GM19023 (cell line): Measurements from ENCODE around the gene ZNF219.

Experiments used
- ATAC-seq: cut with Tn5 transposase; IDR thresholded peaks from one replicate; pipeline ENCODE4 v1.9.1; 2021; ENCODE audit warnings: mild to moderate bottlenecking, moderate library complexity; ENCODE audit not compliant: unreplicated experiment

The ZNF219 gene

GRCh38 chr14:21069388-21070082 is 28.9 kb downstream of the ZNF219 start:
- ATAC-seq = no peak

GRCh38 chr14:21068521-21069387 is 29.7 kb downstream of the ZNF219 start:
- ATAC-seq = no peak

- ATAC-seq = no peak
Observed at GRCh38 chr14:21066882-21067502, 31.5 kb downstream of the ZNF219 start.

GRCh38 chr14:21063479-21063878 is 35.0 kb downstream of the ZNF219 start:
- ATAC-seq = no peak

- ATAC-seq = no peak
Observed at GRCh38 chr14:21061347-21061668, 37.1 kb downstream of the ZNF219 start.

- no peak for ATAC-seq
Observed at GRCh38 chr14:21060614-21061346, 37.7 kb downstream of the ZNF219 start.

- no peak for ATAC-seq
Observed at GRCh38 chr14:21059842-21060613, 38.4 kb downstream of the ZNF219 start.

GRCh38 chr14:21058903-21059302 is 39.6 kb downstream of the ZNF219 start:
- no peak for ATAC-seq

- ATAC-seq = no peak
Observed at GRCh38 chr14:21057803-21058675, 40.4 kb downstream of the ZNF219 start, which contains the start of gene RNASE8. Gene RNASE8 (plus strand): TSS chr14:21057822. CDS start chr14:21057893, 71 bp downstream.

- no peak for ATAC-seq
Observed at GRCh38 chr14:21056520-21057163, 41.8 kb downstream of the ZNF219 start.

GRCh38 chr14:21055432-21056117 is 42.9 kb downstream of the ZNF219 start:
- ATAC-seq = no peak

GRCh38 chr14:21054768-21055145 is 43.7 kb downstream of the ZNF219 start:
- ATAC-seq = no peak

GRCh38 chr14:21054123-21054767 is 44.2 kb downstream of the ZNF219 start:
- no peak for ATAC-seq

- ATAC-seq = no peak
Observed at GRCh38 chr14:21053184-21054122, 45.0 kb downstream of the ZNF219 start.

GRCh38 chr14:21050597-21050996 is 47.9 kb downstream of the ZNF219 start:
- no peak for ATAC-seq

GRCh38 chr14:21049271-21049673 is 49.2 kb downstream of the ZNF219 start:
- ATAC-seq = no peak

GRCh38 chr14:21048638-21049037 is 49.8 kb downstream of the ZNF219 start:
- no peak for ATAC-seq
